ENCODE data around the gene TSR1.

Gene TSR1

DNA sequence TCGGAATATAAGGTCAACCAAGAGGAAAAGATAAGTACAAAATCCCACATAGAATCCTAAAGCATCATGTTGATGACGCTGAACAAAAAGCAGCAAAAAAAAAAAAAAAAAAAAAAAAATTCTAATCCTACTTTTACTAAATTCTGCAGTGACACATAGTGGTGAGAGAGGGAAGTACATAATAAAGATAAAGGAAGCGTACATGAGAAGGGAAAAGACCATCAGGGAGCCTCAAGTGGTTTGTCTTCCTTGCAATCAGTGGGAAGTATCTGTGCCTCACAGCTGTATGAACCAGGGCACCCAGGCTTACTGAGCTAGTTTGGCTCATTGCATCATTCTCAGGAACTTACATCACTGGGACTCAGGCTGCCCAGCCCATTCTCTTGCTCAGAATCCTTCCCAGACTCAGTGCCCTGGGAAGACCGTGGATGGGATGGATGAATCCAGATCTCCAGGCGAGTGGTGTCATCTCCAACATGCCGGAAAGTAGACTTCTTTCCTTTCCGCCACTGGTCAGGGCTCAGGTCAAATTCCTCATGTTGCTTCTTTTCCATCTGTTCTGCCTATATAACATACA, 53.9 kb downstream of the TSR1 start:
- peak; percentile 73 for DNase-seq (ENCODE audit: low spot score)

DNA sequence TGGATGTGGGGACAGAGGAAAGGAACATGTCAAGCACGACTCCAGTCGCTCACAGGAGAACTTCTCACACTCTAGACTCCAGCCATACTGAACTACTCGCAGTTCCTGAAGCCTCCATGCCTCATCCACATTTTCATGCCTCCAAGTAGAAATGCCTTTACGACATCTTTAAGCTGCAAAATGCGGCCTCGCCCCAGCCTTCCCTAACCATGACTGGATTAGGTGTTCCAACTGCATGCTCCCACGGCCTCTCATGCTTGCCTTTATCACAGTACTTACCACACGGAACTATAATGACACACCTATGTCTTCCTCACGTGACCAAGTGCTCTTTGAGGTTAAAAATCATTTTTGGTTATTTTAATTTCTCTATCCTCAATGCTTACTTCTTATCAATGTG, 56.5 kb downstream of the TSR1 start:
- no peak for DNase-seq (ENCODE audit: low spot score)

DNA sequence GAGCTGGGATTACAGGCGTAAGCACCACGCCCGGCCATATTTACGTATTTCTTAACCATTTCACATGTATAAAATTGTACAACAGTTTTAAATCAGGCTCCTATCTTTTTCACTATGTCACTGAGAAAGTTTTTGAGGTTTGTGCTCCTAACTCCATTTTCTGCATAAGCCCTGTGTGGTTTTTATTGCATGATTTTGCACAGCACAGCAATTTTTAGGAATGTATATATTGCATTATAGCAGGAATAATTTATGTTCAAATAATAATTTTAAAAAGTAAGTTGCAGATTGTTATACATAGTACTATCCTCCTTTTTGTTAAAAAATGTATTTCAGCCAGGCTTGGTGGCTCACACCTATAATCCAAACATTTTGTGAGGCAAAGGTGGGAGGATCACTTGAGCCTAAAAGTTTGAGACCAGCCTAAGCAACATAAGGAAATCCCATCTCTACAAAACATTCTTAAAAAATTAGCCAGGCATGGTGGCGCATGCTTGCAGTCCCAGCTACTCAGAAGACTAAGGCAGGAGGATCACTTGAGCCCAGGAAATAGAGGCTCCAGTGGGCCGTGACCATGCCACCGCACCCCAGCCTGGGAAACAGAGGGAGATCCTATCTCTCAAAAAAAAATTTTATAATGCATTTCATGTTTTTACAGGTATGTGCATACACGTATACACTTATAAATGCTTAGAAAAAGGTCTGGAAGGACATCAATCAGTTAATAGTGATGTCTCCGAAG, 58.7 kb downstream of the TSR1 start:
- DNase-seq (ENCODE audit: low spot score): no peak

DNA sequence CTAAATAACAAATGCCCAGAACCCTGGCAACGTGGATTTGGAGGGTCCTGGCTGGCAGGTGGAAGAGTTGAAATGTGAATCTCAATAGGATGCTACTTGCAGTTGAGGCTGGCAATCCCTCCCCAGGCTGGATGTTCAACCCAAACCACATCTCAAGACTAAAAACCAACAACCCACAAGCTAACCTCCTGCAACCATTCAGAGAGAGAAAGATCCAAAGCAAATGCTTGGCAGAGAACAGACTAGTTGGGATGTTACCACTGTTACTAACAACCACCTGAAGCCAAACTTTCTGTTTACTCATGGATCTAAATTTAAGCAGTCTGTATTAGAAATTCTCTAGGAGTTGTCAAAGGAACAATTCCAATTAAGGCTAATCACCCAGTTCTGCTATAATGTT, 60.5 kb downstream of the TSR1 start:
- no peak for DNase-seq (ENCODE audit: low spot score)

DNA sequence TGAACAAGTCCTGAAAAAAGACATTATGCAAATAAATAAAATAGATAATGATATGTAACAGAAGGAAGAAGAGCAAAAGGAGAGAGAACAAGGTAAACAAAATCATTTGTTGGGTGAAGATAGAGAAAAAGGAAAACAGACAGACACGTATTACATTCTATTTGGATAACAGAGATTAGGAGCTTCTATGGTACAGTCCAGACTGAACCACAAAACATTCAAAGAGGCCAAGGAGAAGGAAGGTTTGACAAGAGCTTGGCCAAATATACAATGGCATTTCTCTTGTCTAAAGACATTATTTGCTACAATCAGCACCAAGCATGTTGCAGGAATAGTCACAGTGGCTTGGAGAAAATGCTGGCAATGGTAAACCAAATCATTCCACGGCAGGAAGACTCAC, 61.8 kb downstream of the TSR1 start:
- DNase-seq (ENCODE audit: low spot score): no peak

Data from AG20443 (cell line).